ENCODE results near the gene SECISBP2. TPM values are rescaled to one million over a fixed set of nuclear protein-coding genes. Genes with fewer than 3 reads are reported as not detected.

Gene SECISBP2
- total RNA-seq, 4 donors from 2014 or later: 77.1 to 110 (median 90.6) TPM

GRCh38 chr9:89361031-89361430, 42.7 kb downstream of the SECISBP2 start:
- Histone ChIP-seq H3K4me1 (peaks cover 32 to 37% of the 10 kb centered on the region in 2 donors), H3K27ac (peak overlapping the region in 2 of 3 donors; percentile 86 to 89), H3K9me3 (no peaks in the 10 kb centered on the region), H3K36me3 (peaks cover 25 to 38% of the 10 kb centered on the region in 2 donors), H3K27me3 (no peaks in the 10 kb centered on the region), H3K4me3 (replicated peaks in 1 of 3) (no peak overlapping the region)
- TF ChIP-seq CTCF (IDR thresholded peaks at IDR 0.05) (no peak), POLR2A (IDR thresholded peaks at IDR 0.05) (no peak)
- intact Hi-C loops (cut with DNase I): no loop called here
- 89 to 96% methylated on average over 6 of the region's 6 CpGs for WGBS, 2 donors
- no peak for DNase-seq

GRCh38 chr9:89361816-89362646, 43.7 kb downstream of the SECISBP2 start:
- Histone ChIP-seq H3K4me3 (replicated peaks in 1 of 3) (no peak overlapping the region), H3K36me3 (peaks cover 15 to 32% of the 10 kb centered on the region in 2 donors), H3K9me3 (no peaks in the 10 kb centered on the region), H3K27ac (no peak overlapping the region), H3K4me1 (peaks cover 32 to 37% of the 10 kb centered on the region in 2 donors), H3K27me3 (no peaks in the 10 kb centered on the region)
- no peak for DNase-seq
- intact Hi-C loops (cut with DNase I): no loop called here
- TF ChIP-seq CTCF (IDR thresholded peaks at IDR 0.05) (no peak), POLR2A (IDR thresholded peaks at IDR 0.05) (no peak)
- 91 to 98% methylated on average over 6 to 8 of the region's 9 CpGs for WGBS, 2 donors

GRCh38 chr9:89362647-89363310, 44.5 kb downstream of the SECISBP2 start:
- intact Hi-C loops (cut with DNase I): no loop called here
- Histone ChIP-seq H3K4me3 (replicated peaks in 1 of 3) (no peak overlapping the region), H3K27ac (no peak overlapping the region), H3K27me3 (no peaks in the 10 kb centered on the region), H3K9me3 (no peaks in the 10 kb centered on the region), H3K36me3 (peaks cover 15 to 25% of the 10 kb centered on the region in 2 donors), H3K4me1 (peaks cover 30 to 32% of the 10 kb centered on the region in 2 donors)
- WGBS, 2 donors: 76 to 95% methylated on average over 3 to 10 of the region's 10 CpGs
- TF ChIP-seq CTCF (IDR thresholded peaks at IDR 0.05): no peak
- no peak for TF ChIP-seq POLR2A (IDR thresholded peaks at IDR 0.05)
- DNase-seq: no peak

GRCh38 chr9:89363311-89363670, 45.0 kb downstream of the SECISBP2 start:
- WGBS, 2 donors: 82 to 96% methylated on average over 6 of the region's 6 CpGs
- no peak for TF ChIP-seq CTCF (IDR thresholded peaks at IDR 0.05)
- no peak for TF ChIP-seq POLR2A (IDR thresholded peaks at IDR 0.05)
- Histone ChIP-seq H3K9me3 (no peaks in the 10 kb centered on the region), H3K27me3 (no peaks in the 10 kb centered on the region), H3K4me1 (peaks cover 26 to 29% of the 10 kb centered on the region in 2 donors), H3K27ac (no peak overlapping the region), H3K36me3 (peaks cover 10 to 21% of the 10 kb centered on the region in 2 donors), H3K4me3 (replicated peaks in 1 of 3) (no peak overlapping the region)
- intact Hi-C loops (cut with DNase I): no loop called here
- no peak for DNase-seq
